IMR-90 (cell line): ENCODE data around the gene NDUFAB1. TPM values are rescaled to one million over a fixed set of nuclear protein-coding genes. Genes with fewer than 3 reads are reported as not detected.

ENCODE experiments used
- ATAC-seq: fragments of 200-7000 bp; cut with Tn5 transposase; 2 replicates; pipeline ENCODE4 v1.9.1; 2020; ENCODE audit warnings: low read depth, mild to moderate bottlenecking, moderate library complexity
- BruUV-seq: library from RNA; stranded (reverse); fragments of 400-500 nt; replicated peaks from 2 replicates; lab custom pipeline; 2021; lab: Mats Ljungman, UMichigan
- CTCF ChIA-PET: fragments of 300-600 bp; formaldehyde crosslinking; extraction: SDS; loops from one replicate; lab custom pipeline; 2021; ENCODE audit warnings: antibody characterized with exemption; lab: Yijun Ruan, JAX
- POLR2A ChIA-PET: fragments of 300-600 bp; sonication (Branson Sonifier 250); formaldehyde crosslinking; loops from one replicate; lab custom pipeline; 2022; ENCODE audit warnings: antibody characterized with exemption; ENCODE audit not compliant: unreplicated experiment; lab: Charles Lee
- DNase-seq: peaks from one replicate; pipeline ENCODE4 v3.0.0; 2013
- H2AFZ ChIP-seq: replicated peaks from 2 replicates; pipeline ENCODE3; 2013; ENCODE audit warnings: low read length, mild to moderate bottlenecking; ENCODE audit not compliant: poor library complexity
- H2AK5ac ChIP-seq: 2 replicates; pipeline ENCODE4 v1.6.1; 2013; ENCODE audit warnings: low read depth, low read length, inconsistent platforms
- H2AK9ac ChIP-seq: replicated peaks from 2 replicates; pipeline ENCODE3; 2013; ENCODE audit warnings: mild to moderate bottlenecking, low read depth, low read length, moderate library complexity; ENCODE audit not compliant: poor library complexity
- H2BK120ac ChIP-seq: 2 replicates; pipeline ENCODE4 v1.6.1; 2013; ENCODE audit warnings: low read depth, low read length, inconsistent platforms
- H2BK15ac ChIP-seq: 3 replicates; pipeline ENCODE4 v1.6.1; 2013; ENCODE audit warnings: low read depth, low read length, inconsistent platforms
- H2BK20ac ChIP-seq: 2 replicates; pipeline ENCODE4 v1.6.1; 2013; ENCODE audit warnings: low read depth, mild to moderate bottlenecking, inconsistent platforms, low read length, moderate library complexity
- H2BK5ac ChIP-seq: 2 replicates; pipeline ENCODE4 v1.6.1; 2013; ENCODE audit warnings: mild to moderate bottlenecking, low read depth, low read length, inconsistent platforms; ENCODE audit not compliant: poor library complexity, severe bottlenecking
- H3K14ac ChIP-seq: replicated peaks from 2 replicates; pipeline ENCODE4 v1.6.1; 2013; ENCODE audit warnings: low read depth, low read length, inconsistent platforms
- H3K18ac ChIP-seq: 2 replicates; pipeline ENCODE4 v1.6.1; 2013; ENCODE audit warnings: low read depth, low read length, control low read depth
- H3K23ac ChIP-seq: 2 replicates; pipeline ENCODE4 v1.6.1; 2013; ENCODE audit warnings: low read depth, low read length, inconsistent platforms
- H3K27ac ChIP-seq: 2 replicates; pipeline ENCODE4 v1.5.1; 2013; ENCODE audit warnings: mild to moderate bottlenecking, control low read depth, low read length; ENCODE audit not compliant: insufficient read depth
- H3K27me3 ChIP-seq: 2 replicates; pipeline ENCODE4 v1.6.1; 2013; ENCODE audit warnings: low read length; ENCODE audit not compliant: control insufficient read depth, insufficient read depth
- H3K36me3 ChIP-seq: 2 replicates; pipeline ENCODE4 v1.6.1; 2013; ENCODE audit warnings: low read length, mixed read lengths; ENCODE audit not compliant: control insufficient read depth, insufficient read depth
- H3K4ac ChIP-seq: 2 replicates; pipeline ENCODE4 v1.6.1; 2013; ENCODE audit warnings: low read depth, low read length, inconsistent platforms
- H3K4me1 ChIP-seq: 2 replicates; pipeline ENCODE4 v1.6.1; 2013; ENCODE audit warnings: low read length, mixed read lengths; ENCODE audit not compliant: control insufficient read depth, insufficient read depth
- H3K4me2 ChIP-seq: 2 replicates; pipeline ENCODE4 v1.6.1; 2013; ENCODE audit warnings: low read depth, mild to moderate bottlenecking, control low read depth, low read length, moderate library complexity
- H3K4me3 ChIP-seq: 2 replicates; pipeline ENCODE4 v1.5.1; 2013; ENCODE audit warnings: low read depth, mild to moderate bottlenecking, control low read depth, low read length, moderate library complexity; ENCODE audit not compliant: insufficient read depth
- H3K56ac ChIP-seq: 2 replicates; pipeline ENCODE4 v1.6.1; 2013; ENCODE audit warnings: low read length, inconsistent platforms; ENCODE audit not compliant: insufficient read depth; ENCODE audit errors: extremely low read depth
- H3K79me1 ChIP-seq, 2 experiments: 2 replicates each; pipeline ENCODE4 v1.6.1; 2013; ENCODE audit warnings: low read length in 2 of 2, inconsistent platforms in 1 of 2, low read depth in 1 of 2
- H3K9ac ChIP-seq: 2 replicates; pipeline ENCODE4 v1.6.1; 2013; ENCODE audit warnings: low read depth, low read length, control low read depth
- H3K9me1 ChIP-seq: 2 replicates; pipeline ENCODE4 v1.6.1; 2013; ENCODE audit warnings: low read length, inconsistent platforms; ENCODE audit not compliant: insufficient read depth
- H3K9me3 ChIP-seq: 2 replicates; pipeline ENCODE4 v1.6.1; 2013; ENCODE audit warnings: low read length; ENCODE audit not compliant: control insufficient read depth, insufficient read depth
- H4K20me1 ChIP-seq: 2 replicates; pipeline ENCODE4 v1.6.1; 2013; ENCODE audit warnings: low read length, inconsistent platforms; ENCODE audit not compliant: insufficient read depth
- H4K5ac ChIP-seq: 2 replicates; pipeline ENCODE4 v1.6.1; 2013; ENCODE audit warnings: mild to moderate bottlenecking, low read depth, low read length, control low read depth
- H4K8ac ChIP-seq, 2 experiments: 2 replicates each; pipeline ENCODE4 v1.6.1; 2013; ENCODE audit warnings: low read depth in 2 of 2, low read length in 2 of 2, control low read depth in 1 of 2, inconsistent platforms in 1 of 2
- H4K91ac ChIP-seq: 2 replicates; pipeline ENCODE4 v1.6.1; 2013; ENCODE audit warnings: low read depth, low read length, inconsistent platforms; ENCODE audit not compliant: insufficient read depth
- BHLHE40 ChIP-seq: fragments of 150-350 bp; IDR thresholded peaks from 2 replicates; pipeline ENCODE4 v1.6.1; 2016; ENCODE audit warnings: mild to moderate bottlenecking, low read depth, low read length
- CEBPB ChIP-seq: IDR thresholded peaks from 2 replicates; pipeline ENCODE4 v1.6.1; 2012; ENCODE audit warnings: low read depth, low read length, improper control_type of control experiment
- CHD1 ChIP-seq: IDR thresholded peaks from 2 replicates; pipeline ENCODE4 v1.6.1; 2012; ENCODE audit warnings: low read depth, low read length, improper control_type of control experiment
- CTCF ChIP-seq: conservative IDR thresholded peaks from 2 replicates; pipeline ENCODE4 v1.5.1; 2012; ENCODE audit warnings: mild to moderate bottlenecking, low read depth, low read length, improper control_type of control experiment
- ELK1 ChIP-seq: fragments of 150-350 bp; IDR thresholded peaks from 2 replicates; pipeline ENCODE4 v1.6.1; 2016; ENCODE audit warnings: low read depth, mild to moderate bottlenecking, low read length, moderate library complexity, borderline replicate concordance
- FOS ChIP-seq: fragments of 150-350 bp; IDR thresholded peaks from 2 replicates; pipeline ENCODE4 v1.6.1; 2016; ENCODE audit warnings: low read depth, low read length
- MAFK ChIP-seq: IDR thresholded peaks from 2 replicates; pipeline ENCODE4 v1.6.1; 2012; ENCODE audit warnings: low read depth, low read length, improper control_type of control experiment
- MAZ ChIP-seq: IDR thresholded peaks from 2 replicates; pipeline ENCODE4 v1.6.1; 2012; ENCODE audit warnings: low read depth, mild to moderate bottlenecking, low read length, improper control_type of control experiment, moderate library complexity, borderline replicate concordance
- MXI1 ChIP-seq: IDR thresholded peaks from 2 replicates; pipeline ENCODE4 v1.6.1; 2012; ENCODE audit warnings: low read depth, mild to moderate bottlenecking, low read length, moderate library complexity, borderline replicate concordance
- NFE2L2 ChIP-seq: fragments of 150-350 bp; IDR thresholded peaks from 2 replicates; pipeline ENCODE4 v1.6.1; 2016; ENCODE audit warnings: low read depth, mild to moderate bottlenecking, low read length
- POLR2A ChIP-seq: IDR thresholded peaks from 2 replicates; pipeline ENCODE4 v1.6.1; 2012; ENCODE audit warnings: mild to moderate bottlenecking, low read depth, low read length
- RAD21 ChIP-seq: IDR thresholded peaks from 2 replicates; pipeline ENCODE4 v1.6.1; 2012; ENCODE audit warnings: low read length, improper control_type of control experiment
- RCOR1 ChIP-seq: IDR thresholded peaks from 2 replicates; pipeline ENCODE4 v1.6.1; 2012; ENCODE audit warnings: mild to moderate bottlenecking, low read length, improper control_type of control experiment; ENCODE audit not compliant: insufficient replicate concordance
- RFX5 ChIP-seq: IDR thresholded peaks from 2 replicates; pipeline ENCODE4 v1.8.0; 2012; ENCODE audit warnings: low read depth, mild to moderate bottlenecking, low read length, moderate library complexity
- SMC3 ChIP-seq: fragments of 150-350 bp; IDR thresholded peaks from 2 replicates; pipeline ENCODE4 v1.6.1; 2016; ENCODE audit warnings: low read depth, mild to moderate bottlenecking, antibody characterized with exemption, low read length, moderate library complexity
- USF2 ChIP-seq: fragments of 150-350 bp; IDR thresholded peaks from 2 replicates; pipeline ENCODE4 v1.6.1; 2017; ENCODE audit warnings: mild to moderate bottlenecking, antibody characterized with exemption, low read length, low read depth
- WGBS, 2 experiments: methylation state at CpG; one replicate each; pipeline versions ENCODE4 v1.1.5 to v1.1.7; 2013; ENCODE audit warnings: missing lambda C conversion rate in 2 of 2; ENCODE audit not compliant: insufficient read length in 1 of 2; ENCODE audit errors: extremely low coverage in 2 of 2; 5-methylcytosine and 5-hydroxymethylcytosine counted together
- dilution Hi-C: fragments of 300-500 bp; cut with HindIII; formaldehyde crosslinking; loops from one replicate; pipeline ENCODE4 v1.14.3; 2018; ENCODE audit warnings: low sequenced_read_pairs; ENCODE audit not compliant: unreplicated experiment
- in situ Hi-C: fragments of 300-500 bp; cut with MboI; formaldehyde crosslinking; loops from 3 replicates; pipeline ENCODE4 v1.14.3; 2019; ENCODE audit warnings: low sequenced_read_pairs, inconsistent platforms, mixed read lengths
- intact Hi-C: fragments of 100-400 bp; cut with micrococcal nuclease; formaldehyde crosslinking; loops from 2 replicates; pipeline ENCODE4 v1.10.0; 2022
- polyA plus RNA-seq, 3 experiments: library from polyadenylated mRNA; depleted of rRNA; stranded (reverse); fragments of >200 nt; gene quantifications; 2 replicates each; pipeline ENCODE4 v1.2.3, GENCODE V29; 2012; ENCODE audit warnings: low replicate concordance in 1 of 3
- total RNA-seq: library from RNA; depleted of rRNA; stranded (reverse); fragments of >200 nt; gene quantifications from 2 replicates; pipeline ENCODE4 v1.2.3, GENCODE V29; 2012

Gene NDUFAB1
- total and polyA plus RNA-seq, 2 of the 4 experiments (the other 2 are of a cell fraction), result 117 to 146 TPM

- Histone ChIP-seq H2AK5ac (no peak overlapping the region), H3K4ac (no peak overlapping the region), H3K4me3 (no peak overlapping the region), H4K5ac (no peak overlapping the region), H4K8ac (no peak overlapping the region), H2BK20ac (no peak overlapping the region), H2BK15ac (no peak overlapping the region), H2BK120ac (no peak overlapping the region), H3K9me3 (no peaks in the 10 kb centered on the region), H3K18ac (no peak overlapping the region), H3K14ac (no peak overlapping the region), H3K23ac (no peak overlapping the region), H3K27me3 (no peaks in the 10 kb centered on the region), H3K9ac (no peak overlapping the region), H4K20me1 (no peaks in the 10 kb centered on the region), H3K9me1 (no peaks in the 10 kb centered on the region), H4K91ac (no peak overlapping the region), H2AFZ (no peak overlapping the region), H3K4me1 (no peaks in the 10 kb centered on the region), H2AK9ac (no peak overlapping the region), H3K56ac (no peak overlapping the region), H3K4me2 (no peak overlapping the region), H2BK5ac (no peak overlapping the region), H3K79me1 (peaks cover 0 to 16% of the 10 kb centered on the region in 2 experiments; a peak in 3 of 4 replicates), H3K36me3 (peaks cover 53% of the 10 kb centered on the region), H3K27ac (no peak overlapping the region)
- in situ Hi-C loops (no loop called here), dilution Hi-C loops (no loop called here), intact Hi-C loops (no loop called here)
- TF ChIP-seq MXI1, result no peak
- no peak for TF ChIP-seq NFE2L2
- TF ChIP-seq USF2, result no peak
- no peak for TF ChIP-seq CHD1
- no peak for TF ChIP-seq RAD21
- no peak for TF ChIP-seq MAZ
- TF ChIP-seq MAFK, result no peak
- no peak for TF ChIP-seq CEBPB
- TF ChIP-seq FOS, result no peak
- TF ChIP-seq RFX5, result no peak
- no peak for TF ChIP-seq BHLHE40
- no peak for TF ChIP-seq POLR2A
- TF ChIP-seq CTCF, result no peak
- no peak for TF ChIP-seq RCOR1
- no peak for TF ChIP-seq ELK1
- TF ChIP-seq SMC3, result no peak
- POLR2A ChIA-PET, result no interaction called here
- DNase-seq (no peak), ATAC-seq (no peak)
- CTCF ChIA-PET, result no interaction called here
- WGBS, 2 experiments, result no CpG with 5 or more reads among the region's 5 CpGs
- BruUV-seq, result no TSS peak
Measured at GRCh38 chr16:23549938-23550337, 46.2 kb downstream of the NDUFAB1 start.
